Measurements from ENCODE around the gene RABL3.

- TF ChIP-seq CTCF (IDR thresholded peaks at IDR 0.05 in 8 of 11, conservative IDR thresholded peaks at IDR 0.05 in 3 of 11): no peak
- TF ChIP-seq POLR2A (IDR thresholded peaks at IDR 0.05): no peak
- no peak for TF ChIP-seq POLR2AphosphoS5 (IDR thresholded peaks at IDR 0.05)
These were observed 94.0 kb downstream of the RABL3 start for GRCh38 chr3:120648290-120648689.
